HG03378 (cell line): ENCODE data around the gene ZNF534.
"Not testable (repeated sequence)": the region's sequence is repeated elsewhere in the genome, so short reads cannot be mapped to it uniquely, and the experiment has no call there.

Experiments
- ATAC-seq: cut with Tn5 transposase; IDR thresholded peaks from one replicate; pipeline ENCODE4 v1.9.1; 2021; ENCODE audit warnings: mild to moderate bottlenecking, moderate library complexity; ENCODE audit not compliant: unreplicated experiment

The ZNF534 gene

DNA sequence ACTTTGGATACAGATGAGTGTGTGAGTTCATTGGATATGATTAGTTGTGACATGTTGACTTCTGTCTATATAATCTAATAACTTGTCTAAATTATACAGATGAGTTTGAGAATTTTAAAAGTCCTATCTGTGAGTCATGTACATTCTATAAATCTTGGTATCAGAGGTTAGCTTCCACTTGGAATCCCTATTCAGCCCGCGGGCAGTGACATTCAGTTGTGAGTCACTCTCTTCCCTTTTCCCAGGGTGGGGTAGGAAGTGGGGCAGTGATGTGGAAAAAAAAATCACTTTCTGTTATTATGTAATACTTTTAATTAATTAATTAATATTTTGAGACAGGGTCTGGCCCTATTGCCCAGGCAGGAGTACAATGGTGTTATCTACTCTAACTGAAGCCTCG, 65.6 kb downstream of the ZNF534 start:
- no peak for ATAC-seq

DNA sequence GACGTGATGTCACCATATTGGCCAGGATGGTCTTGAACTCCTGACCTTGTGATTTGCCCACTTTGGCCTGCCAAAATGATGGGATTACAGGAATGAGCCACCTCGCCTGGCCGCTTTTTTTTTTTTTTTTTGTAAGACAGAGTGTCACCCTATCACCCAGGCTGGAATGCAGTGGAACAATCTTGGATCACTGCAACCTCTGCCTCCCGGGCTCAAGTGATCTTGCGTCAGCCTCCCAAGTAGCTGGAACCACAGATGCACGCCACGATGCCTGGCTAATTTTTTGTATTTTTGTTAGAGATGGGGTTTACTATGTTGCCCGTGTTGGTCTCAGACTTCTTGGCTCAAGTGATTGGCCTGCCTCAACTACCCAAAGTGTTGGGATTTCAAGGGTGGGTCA, 69.6 kb downstream of the ZNF534 start:
- no peak for ATAC-seq

GRCh38 chr19:52500474-52500873, 71.5 kb downstream of the ZNF534 start:
- not testable (repeated sequence) for ATAC-seq

GRCh38 chr19:52500991-52501390, 72.0 kb downstream of the ZNF534 start:
- ATAC-seq, result not testable (repeated sequence)
